PC-3 (cell line): ENCODE measurements around the gene SCN5A. TPM values are rescaled to one million over a fixed set of nuclear protein-coding genes. Genes with fewer than 3 reads are reported as not detected.

Experiments
- ATAC-seq: fragments of 200-7000 bp; cut with Tn5 transposase; 2 replicates; pipeline ENCODE4 v1.9.1; 2020; ENCODE audit warnings: mild to moderate bottlenecking, moderate library complexity
- BruUV-seq: library from RNA; stranded (reverse); fragments of 400-500 nt; replicated peaks from 2 replicates; lab custom pipeline; 2021; lab: Mats Ljungman, UMichigan
- CTCF ChIA-PET: fragments of 300-600 bp; sonication (Branson Sonifier 250); formaldehyde crosslinking; loops from one replicate; lab custom pipeline; 2022; ENCODE audit warnings: antibody characterized with exemption; lab: Charles Lee
- POLR2A ChIA-PET: fragments of 300-600 bp; sonication (Branson Sonifier 250); formaldehyde crosslinking; loops from one replicate; lab custom pipeline; 2022; ENCODE audit warnings: antibody characterized with exemption; ENCODE audit not compliant: unreplicated experiment; lab: Charles Lee
- DNase-seq: peaks from one replicate; pipeline ENCODE4 v3.0.0-alpha.2; 2015
- H2AFZ ChIP-seq: fragments of 300-600 bp; sonication (generic); 2 replicates; pipeline ENCODE4 v1.6.0; 2016; ENCODE audit warnings: antibody characterized with exemption, low read length
- H3F3A ChIP-seq: fragments of 300-600 bp; sonication (generic); one replicate; pipeline ENCODE4 v1.6.0; 2017; ENCODE audit warnings: antibody characterized with exemption, low read length, control low read depth, mild to moderate bottlenecking; ENCODE audit not compliant: unreplicated experiment
- H3K27ac ChIP-seq: fragments of 300-600 bp; sonication (generic); 2 replicates; pipeline ENCODE4 v1.5.1; 2016; ENCODE audit warnings: mild to moderate bottlenecking, low read length
- H3K27me3 ChIP-seq: fragments of 300-600 bp; sonication (generic); 2 replicates; pipeline ENCODE4 v1.6.1; 2016; ENCODE audit warnings: low read length, mixed read lengths
- H3K36me3 ChIP-seq: fragments of 300-600 bp; sonication (generic); 2 replicates; pipeline ENCODE4 v1.6.1; 2016; ENCODE audit warnings: low read depth, mixed run types, low read length, mixed read lengths
- H3K4me1 ChIP-seq: fragments of 300-600 bp; sonication (generic); 2 replicates; pipeline ENCODE4 v1.5.1; 2016; ENCODE audit warnings: low read length; ENCODE audit not compliant: insufficient read depth
- H3K4me2 ChIP-seq: fragments of 300-600 bp; sonication (generic); 2 replicates; pipeline ENCODE4 v1.6.0; 2016; ENCODE audit warnings: low read length
- H3K4me3 ChIP-seq: fragments of 300-600 bp; sonication (generic); 2 replicates; pipeline ENCODE4 v1.5.1; 2016; ENCODE audit warnings: mild to moderate bottlenecking, low read length, mixed read lengths
- H3K79me2 ChIP-seq: fragments of 300-600 bp; sonication (generic); 2 replicates; pipeline ENCODE4 v1.6.1; 2017; ENCODE audit warnings: low read length, mixed read lengths
- H3K9ac ChIP-seq: fragments of 300-600 bp; sonication (generic); 2 replicates; pipeline ENCODE4 v1.6.0; 2016; ENCODE audit warnings: mild to moderate bottlenecking, low read length
- H3K9me2 ChIP-seq: fragments of 300-600 bp; sonication (generic); replicated peaks from 2 replicates; pipeline ENCODE4 v1.6.1; 2016; ENCODE audit warnings: mixed run types, low read length, mixed read lengths
- H3K9me3 ChIP-seq: fragments of 300-600 bp; sonication (generic); 2 replicates; pipeline ENCODE4 v1.6.1; 2016; ENCODE audit warnings: low read length, mixed read lengths
- H4K20me1 ChIP-seq: fragments of 300-600 bp; sonication (generic); 2 replicates; pipeline ENCODE4 v1.6.1; 2016; ENCODE audit warnings: low read length, mixed read lengths
- CTCF ChIP-seq: fragments of 300-600 bp; sonication (generic); conservative IDR thresholded peaks from 2 replicates; pipeline ENCODE4 v1.5.1; 2017; ENCODE audit warnings: antibody characterized with exemption, low read depth, mild to moderate bottlenecking, low read length
- EZH2 ChIP-seq: fragments of 300-600 bp; sonication (generic); IDR thresholded peaks from one replicate; pipeline ENCODE4 v1.6.1; 2017; ENCODE audit warnings: antibody characterized with exemption, mild to moderate bottlenecking, low read length; ENCODE audit not compliant: unreplicated experiment
- EZH2phosphoT487 ChIP-seq: fragments of 300-600 bp; sonication (generic); IDR thresholded peaks from 2 replicates; pipeline ENCODE4 v1.6.1; 2018; ENCODE audit warnings: mild to moderate bottlenecking, antibody characterized with exemption, low read length, borderline replicate concordance
- intact Hi-C: fragments of 100-400 bp; cut with micrococcal nuclease; formaldehyde crosslinking; loops from 2 replicates; pipeline ENCODE4 v1.9.0; 2023
- total RNA-seq: library from RNA; depleted of rRNA; stranded (reverse); fragments of >200 nt; gene quantifications from 2 replicates; pipeline ENCODE4 v1.2.3, GENCODE V29; 2014

The SCN5A gene
- total RNA-seq, 1 experiment from 2014 or later, result not detected

GRCh38 chr3:38689346-38689745 is 39.9 kb upstream of the SCN5A start:
- Histone ChIP-seq H3K4me2 (no peak overlapping the region), H2AFZ (no peak overlapping the region), H3K9ac (no peak overlapping the region), H4K20me1 (no peaks in the 10 kb centered on the region), H3K27ac (no peak overlapping the region), H3K4me1 (no peaks in the 10 kb centered on the region), H3K9me3 (no peaks in the 10 kb centered on the region), H3K79me2 (no peaks in the 10 kb centered on the region), H3K4me3 (no peak overlapping the region), H3K36me3 (no peaks in the 10 kb centered on the region), H3F3A (no peaks in the 10 kb centered on the region), H3K9me2 (no peaks in the 10 kb centered on the region), H3K27me3 (peaks cover 52% of the 10 kb centered on the region)
- TF ChIP-seq EZH2 (no peak), CTCF (no peak), EZH2phosphoT487 (no peak)
- ChIA-PET POLR2A (no interaction called here), CTCF (no interaction called here)
- no TSS peak for BruUV-seq
- no peak for DNase-seq
- intact Hi-C loops, result no loop called here
- ATAC-seq, result no peak

- intact Hi-C loops, result no loop called here
- Histone ChIP-seq H3K36me3 (no peaks in the 10 kb centered on the region), H3K27me3 (peaks cover 65% of the 10 kb centered on the region), H3K4me2 (no peak overlapping the region), H4K20me1 (no peaks in the 10 kb centered on the region), H3K27ac (no peak overlapping the region), H3K9me2 (no peaks in the 10 kb centered on the region), H3K4me1 (no peaks in the 10 kb centered on the region), H3K9ac (no peak overlapping the region), H2AFZ (no peak overlapping the region), H3K4me3 (no peak overlapping the region), H3K79me2 (no peaks in the 10 kb centered on the region), H3F3A (no peaks in the 10 kb centered on the region), H3K9me3 (no peaks in the 10 kb centered on the region)
- TF ChIP-seq CTCF (no peak), EZH2phosphoT487 (no peak), EZH2 (no peak)
- CTCF ChIA-PET, result no interaction called here
- DNase-seq (no peak), ATAC-seq (no peak)
- POLR2A ChIA-PET, result no interaction called here
- no TSS peak for BruUV-seq
These were observed 37.8 kb upstream of the SCN5A start for GRCh38 chr3:38687321-38687720.

GRCh38 chr3:38684546-38684945 is 35.1 kb upstream of the SCN5A start:
- TF ChIP-seq CTCF (no peak), EZH2phosphoT487 (no peak), EZH2 (no peak)
- DNase-seq (no peak), ATAC-seq (no peak)
- no peaks in the 10 kb centered on the region for H3K9me2 ChIP-seq
- H3K27ac ChIP-seq, result no peak overlapping the region
- POLR2A ChIA-PET, result no interaction called here
- no peaks in the 10 kb centered on the region for H3F3A ChIP-seq
- intact Hi-C loops, result no loop called here
- no peak overlapping the region for H3K4me2 ChIP-seq
- no peaks in the 10 kb centered on the region for H3K9me3 ChIP-seq
- H2AFZ ChIP-seq, result no peak overlapping the region
- peaks cover 89% of the 10 kb centered on the region for H3K27me3 ChIP-seq
- H3K36me3 ChIP-seq, result no peaks in the 10 kb centered on the region
- H4K20me1 ChIP-seq, result no peaks in the 10 kb centered on the region
- H3K4me1 ChIP-seq, result no peaks in the 10 kb centered on the region
- H3K4me3 ChIP-seq, result no peak overlapping the region
- BruUV-seq, result no TSS peak
- no peak overlapping the region for H3K9ac ChIP-seq
- no peaks in the 10 kb centered on the region for H3K79me2 ChIP-seq
- CTCF ChIA-PET, result no interaction called here
